Skeletal muscle satellite cell (primary cell): ENCODE measurements around the gene CNPPD1.

Experiments used
- H3K27me3 ChIP-seq: 2 replicates; pipeline ENCODE4 v1.7.0; 2013; ENCODE audit warnings: low read length; ENCODE audit not compliant: control insufficient read depth, insufficient read depth
- H3K36me3 ChIP-seq: 2 replicates; pipeline ENCODE4 v1.7.0; 2013; ENCODE audit warnings: mild to moderate bottlenecking, control low read depth, low read length; ENCODE audit not compliant: insufficient read depth
- H3K4me1 ChIP-seq: 2 replicates; pipeline ENCODE4 v1.7.0; 2013; ENCODE audit warnings: low read length; ENCODE audit not compliant: control insufficient read depth, insufficient read depth
- H3K4me2 ChIP-seq: 2 replicates; pipeline ENCODE4 v1.7.0; 2013; ENCODE audit warnings: mild to moderate bottlenecking, low read length
- H3K4me3 ChIP-seq: 2 replicates; pipeline ENCODE4 v1.7.0; 2013; ENCODE audit warnings: low read length
- H3K9ac ChIP-seq: 2 replicates; pipeline ENCODE4 v1.7.0; 2013; ENCODE audit warnings: mild to moderate bottlenecking, low read depth, low read length, moderate library complexity
- H3K9me3 ChIP-seq: replicated peaks from 2 replicates; pipeline ENCODE4 v1.7.0; 2013; ENCODE audit warnings: mild to moderate bottlenecking, control low read depth, low read length

Gene CNPPD1

GRCh38 chr2:219215871-219216534 lies 39.3 kb upstream of the CNPPD1 start:
- peaks cover 50% of the 10 kb centered on the region for H3K36me3 ChIP-seq
- H3K27me3 ChIP-seq, result no peaks in the 10 kb centered on the region
- H3K4me3 ChIP-seq, result no peak overlapping the region
- H3K9me3 ChIP-seq, result no peaks in the 10 kb centered on the region
- peaks cover 31% of the 10 kb centered on the region for H3K4me1 ChIP-seq
- H3K4me2 ChIP-seq, result no peak overlapping the region
- H3K9ac ChIP-seq, result no peak overlapping the region

- Histone ChIP-seq H3K36me3 (peaks cover 51% of the 10 kb centered on the region), H3K4me3 (no peak overlapping the region), H3K4me1 (peaks cover 30% of the 10 kb centered on the region), H3K9me3 (no peaks in the 10 kb centered on the region), H3K27me3 (no peaks in the 10 kb centered on the region), H3K4me2 (no peak overlapping the region), H3K9ac (no peak overlapping the region)
These were observed 38.1 kb upstream of the CNPPD1 start for GRCh38 chr2:219214786-219215185.

GRCh38 chr2:219214141-219214540 lies 37.4 kb upstream of the CNPPD1 start:
- no peaks in the 10 kb centered on the region for H3K27me3 ChIP-seq
- peaks cover 55% of the 10 kb centered on the region for H3K36me3 ChIP-seq

GRCh38 chr2:219213486-219214071 lies 36.9 kb upstream of the CNPPD1 start:
- Histone ChIP-seq H3K4me2 (no peak overlapping the region), H3K4me3 (no peak overlapping the region), H3K4me1 (peaks cover 18% of the 10 kb centered on the region), H3K27me3 (no peaks in the 10 kb centered on the region), H3K36me3 (peaks cover 61% of the 10 kb centered on the region), H3K9me3 (no peaks in the 10 kb centered on the region), H3K9ac (no peak overlapping the region)

More at GRCh38 chr2:219214141-219214540, 37.4 kb upstream of the CNPPD1 start:
- no peak overlapping the region for H3K9ac ChIP-seq
- no peak overlapping the region for H3K4me3 ChIP-seq
- H3K4me1 ChIP-seq, result peaks cover 24% of the 10 kb centered on the region
- H3K4me2 ChIP-seq, result no peak overlapping the region
- no peaks in the 10 kb centered on the region for H3K9me3 ChIP-seq

- Histone ChIP-seq H3K4me2 (no peak overlapping the region), H3K36me3 (peaks cover 65% of the 10 kb centered on the region), H3K4me1 (peaks cover 18% of the 10 kb centered on the region), H3K9me3 (no peaks in the 10 kb centered on the region), H3K4me3 (no peak overlapping the region), H3K27me3 (no peaks in the 10 kb centered on the region), H3K9ac (no peak overlapping the region)
These were observed 36.3 kb upstream of the CNPPD1 start for GRCh38 chr2:219213026-219213415.

- Histone ChIP-seq H3K4me1 (peaks cover 18% of the 10 kb centered on the region), H3K9me3 (no peaks in the 10 kb centered on the region), H3K4me3 (no peak overlapping the region), H3K27me3 (no peaks in the 10 kb centered on the region), H3K4me2 (no peak overlapping the region), H3K9ac (no peak overlapping the region), H3K36me3 (peaks cover 62% of the 10 kb centered on the region)
These were observed 34.2 kb upstream of the CNPPD1 start for GRCh38 chr2:219210886-219211362.

- H3K27me3 ChIP-seq, result no peaks in the 10 kb centered on the region
- no peak overlapping the region for H3K4me3 ChIP-seq
- H3K4me2 ChIP-seq, result no peak overlapping the region
- H3K36me3 ChIP-seq, result peaks cover 62% of the 10 kb centered on the region
- no peak overlapping the region for H3K9ac ChIP-seq
- no peaks in the 10 kb centered on the region for H3K9me3 ChIP-seq
- peaks cover 19% of the 10 kb centered on the region for H3K4me1 ChIP-seq
These were observed 33.6 kb upstream of the CNPPD1 start for GRCh38 chr2:219210196-219210885.

- Histone ChIP-seq H3K4me1 (peaks cover 19% of the 10 kb centered on the region), H3K4me2 (no peak overlapping the region), H3K9me3 (no peaks in the 10 kb centered on the region), H3K27me3 (no peaks in the 10 kb centered on the region), H3K36me3 (peaks cover 58% of the 10 kb centered on the region), H3K4me3 (no peak overlapping the region), H3K9ac (no peak overlapping the region)
These were observed 32.8 kb upstream of the CNPPD1 start for GRCh38 chr2:219209236-219210195.

- H3K36me3 ChIP-seq, result peaks cover 44% of the 10 kb centered on the region
These were observed 31.4 kb upstream of the CNPPD1 start for GRCh38 chr2:219207884-219208740.

GRCh38 chr2:219207134-219207883 lies 30.6 kb upstream of the CNPPD1 start:
- Histone ChIP-seq H3K27me3 (no peaks in the 10 kb centered on the region), H3K4me3 (peak overlapping the region; percentile 86), H3K4me1 (peaks cover 19% of the 10 kb centered on the region), H3K4me2 (peak overlapping the region; percentile 97), H3K36me3 (peaks cover 36% of the 10 kb centered on the region), H3K9ac (peak overlapping the region; percentile 83), H3K9me3 (no peaks in the 10 kb centered on the region)

More at GRCh38 chr2:219207884-219208740, 31.4 kb upstream of the CNPPD1 start:
- H3K4me3 ChIP-seq, result peak overlapping the region; percentile 86
- H3K27me3 ChIP-seq, result no peaks in the 10 kb centered on the region
- H3K4me2 ChIP-seq, result peak overlapping the region; percentile 97
- H3K9me3 ChIP-seq, result no peaks in the 10 kb centered on the region
- H3K9ac ChIP-seq, result peak overlapping the region; percentile 53
- H3K4me1 ChIP-seq, result peaks cover 19% of the 10 kb centered on the region
